HG03060 (cell line): Measurements from ENCODE around the gene MYT1.

Experiments
- ATAC-seq: cut with Tn5 transposase; IDR thresholded peaks from one replicate; pipeline ENCODE4 v1.9.1; 2021; ENCODE audit warnings: low read depth, moderate number of reproducible peaks; ENCODE audit not compliant: unreplicated experiment

The MYT1 gene

GRCh38 chr20:64153861-64154589 lies 10.2 kb upstream of the MYT1 start:
- no peak for ATAC-seq

- no peak for ATAC-seq
Observed at GRCh38 chr20:64154590-64155257, 9.5 kb upstream of the MYT1 start.

- ATAC-seq: no peak
Observed at GRCh38 chr20:64155258-64156135, 8.8 kb upstream of the MYT1 start.

- ATAC-seq: no peak
Observed at GRCh38 chr20:64156136-64156885, 7.9 kb upstream of the MYT1 start.

GRCh38 chr20:64156886-64157875 lies 7.1 kb upstream of the MYT1 start:
- no peak for ATAC-seq

GRCh38 chr20:64157878-64158277 lies 6.4 kb upstream of the MYT1 start:
- ATAC-seq: no peak

GRCh38 chr20:64158346-64159285 lies 5.6 kb upstream of the MYT1 start:
- ATAC-seq: no peak

GRCh38 chr20:64159286-64159680 lies 5.0 kb upstream of the MYT1 start:
- no peak for ATAC-seq

- no peak for ATAC-seq
Observed at GRCh38 chr20:64159711-64160110, 4.5 kb upstream of the MYT1 start.

GRCh38 chr20:64160118-64160517 lies 4.1 kb upstream of the MYT1 start:
- no peak for ATAC-seq

GRCh38 chr20:64160526-64161355 lies 3.5 kb upstream of the MYT1 start:
- no peak for ATAC-seq

- ATAC-seq: no peak
Observed at GRCh38 chr20:64161356-64162238, 2.7 kb upstream of the MYT1 start.

- no peak for ATAC-seq
Observed at GRCh38 chr20:64162239-64162910, 1.9 kb upstream of the MYT1 start.

- no peak for ATAC-seq
Observed at GRCh38 chr20:64163776-64164122, 503 bp upstream of the MYT1 start.

GRCh38 chr20:64165866-64166600 lies 1.8 kb downstream of the MYT1 start:
- ATAC-seq: no peak
